ENCODE measurements around the gene RBM38.

Gene RBM38

DNA sequence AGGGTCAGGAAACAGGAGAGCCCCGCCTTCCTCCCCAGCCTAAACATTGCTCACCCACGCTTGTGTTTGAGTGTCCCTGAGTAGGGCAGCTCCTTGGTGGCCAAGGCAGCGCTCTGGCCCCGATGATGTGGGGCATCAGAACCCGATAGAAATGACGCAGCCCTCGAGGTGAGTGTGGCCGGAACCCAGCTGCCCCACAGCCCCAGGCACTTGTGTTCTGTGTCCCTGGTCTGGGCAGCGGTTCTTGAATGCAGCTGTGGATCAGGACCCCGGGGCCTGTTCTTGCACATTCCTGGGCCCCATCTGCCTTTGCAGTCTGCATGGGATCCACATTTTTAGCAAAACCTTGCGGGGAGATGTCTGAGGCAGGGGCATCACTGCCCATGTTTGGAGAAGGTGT is 12.8 kb downstream of the RBM38 start:
- no peak for DNase-seq (ENCODE audit: low read depth)

DNA sequence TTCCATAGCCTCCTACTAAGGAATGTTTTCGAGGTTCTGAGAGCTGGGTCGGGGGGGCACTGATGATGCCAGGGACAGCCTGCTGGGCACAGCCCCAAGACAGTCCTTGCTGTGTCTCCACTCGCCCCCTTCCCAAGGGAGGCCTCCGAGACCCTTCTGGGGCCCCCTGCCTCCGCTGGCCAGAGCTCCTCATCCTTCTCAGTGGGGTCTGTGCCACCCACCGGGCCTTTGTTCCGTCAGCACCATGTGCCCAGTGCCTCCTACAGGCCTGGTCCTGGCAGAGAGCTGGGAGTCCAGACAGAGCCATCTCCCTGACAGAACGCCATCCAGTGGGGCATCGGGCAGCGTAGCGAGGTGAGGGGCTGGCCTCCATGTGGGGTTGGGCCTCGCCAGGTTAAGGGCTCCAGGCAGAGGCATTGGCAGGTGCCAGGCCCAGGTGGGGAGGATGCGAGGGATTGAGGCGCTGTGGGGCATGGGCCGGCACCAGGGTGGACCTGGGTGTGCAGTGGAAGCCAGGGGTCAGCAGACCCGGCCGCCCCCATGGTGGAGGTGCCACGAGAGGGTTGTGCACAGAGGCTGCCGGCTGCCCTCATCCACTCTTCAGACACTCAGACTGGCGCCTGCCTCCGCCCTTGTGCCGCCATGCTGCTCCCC is 13.3 kb downstream of the RBM38 start:
- DNase-seq (ENCODE audit: low read depth) = no peak

DNA sequence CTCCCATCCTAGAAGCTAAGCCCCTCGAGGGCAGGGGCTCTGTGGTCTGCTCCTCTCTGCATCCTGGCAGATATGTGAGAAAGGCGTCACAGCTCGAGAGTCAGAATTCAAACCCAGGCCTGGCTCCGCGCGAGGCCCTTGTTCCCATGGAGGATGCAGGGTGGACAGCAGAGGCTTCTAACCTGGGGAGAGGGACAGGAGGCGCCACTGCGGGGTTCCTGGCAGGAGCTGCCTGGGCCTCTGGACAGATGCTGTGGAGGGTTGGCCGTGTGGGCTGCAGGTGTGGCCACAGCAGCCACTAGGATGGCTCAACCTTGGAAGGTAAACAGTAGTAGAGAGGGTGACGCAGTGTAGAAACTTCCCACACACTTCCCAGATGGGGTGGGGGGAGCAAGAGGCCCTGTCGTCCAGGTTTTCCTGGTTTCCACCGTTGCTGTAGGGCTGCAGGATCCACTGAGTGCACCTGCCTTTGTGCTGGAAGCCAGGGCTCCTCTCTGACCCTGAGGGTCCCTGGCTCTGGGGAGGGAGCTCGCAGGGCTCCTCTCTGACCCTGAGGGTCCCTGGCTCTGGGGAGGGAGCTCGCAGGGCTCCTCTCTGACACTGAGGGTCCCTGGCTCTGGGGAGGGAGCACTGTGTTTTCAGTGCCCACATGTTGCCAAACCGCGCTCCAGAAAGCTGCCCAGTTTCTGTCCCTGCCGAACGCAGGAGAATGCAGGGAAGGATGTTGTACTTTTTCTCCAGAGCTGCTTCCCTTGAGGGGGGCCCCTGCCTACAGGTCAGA is 14.2 kb downstream of the RBM38 start:
- no peak for DNase-seq (ENCODE audit: low read depth)

DNA sequence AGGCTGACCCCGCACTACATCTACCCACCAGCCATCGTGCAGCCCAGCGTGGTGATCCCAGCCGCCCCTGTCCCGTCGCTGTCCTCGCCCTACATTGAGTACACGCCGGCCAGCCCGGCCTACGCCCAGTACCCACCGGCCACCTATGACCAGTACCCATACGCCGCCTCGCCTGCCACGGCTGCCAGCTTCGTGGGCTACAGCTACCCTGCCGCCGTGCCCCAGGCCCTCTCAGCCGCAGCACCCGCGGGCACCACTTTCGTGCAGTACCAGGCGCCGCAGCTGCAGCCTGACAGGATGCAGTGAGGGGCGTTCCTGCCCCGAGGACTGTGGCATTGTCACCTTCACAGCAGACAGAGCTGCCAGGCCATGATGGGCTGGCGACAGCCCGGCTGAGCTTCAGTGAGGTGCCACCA is 16.4 kb downstream of the RBM38 start:
- no peak for DNase-seq (ENCODE audit: low read depth)

DNA sequence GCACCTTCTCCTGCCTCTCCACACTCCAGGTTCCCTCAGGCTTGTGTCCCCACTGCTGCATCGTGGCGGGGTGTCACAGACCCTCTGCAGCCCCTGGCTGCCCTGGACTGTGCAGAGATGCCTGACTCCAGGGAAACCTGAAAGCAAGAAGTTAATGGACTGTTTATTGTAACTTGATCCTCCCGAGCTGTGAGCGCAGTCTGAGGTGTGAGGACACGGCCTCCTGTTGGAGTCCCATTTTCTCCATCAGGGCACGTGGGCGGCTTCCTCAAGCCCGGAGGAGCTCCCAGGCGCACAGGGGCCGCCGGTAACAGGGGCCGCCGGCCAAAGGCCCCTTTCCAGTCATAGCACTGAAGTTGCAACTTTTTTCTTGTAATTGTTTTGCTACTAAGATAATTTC is 16.9 kb downstream of the RBM38 start:
- no peak for DNase-seq (ENCODE audit: low read depth)

DNA sequence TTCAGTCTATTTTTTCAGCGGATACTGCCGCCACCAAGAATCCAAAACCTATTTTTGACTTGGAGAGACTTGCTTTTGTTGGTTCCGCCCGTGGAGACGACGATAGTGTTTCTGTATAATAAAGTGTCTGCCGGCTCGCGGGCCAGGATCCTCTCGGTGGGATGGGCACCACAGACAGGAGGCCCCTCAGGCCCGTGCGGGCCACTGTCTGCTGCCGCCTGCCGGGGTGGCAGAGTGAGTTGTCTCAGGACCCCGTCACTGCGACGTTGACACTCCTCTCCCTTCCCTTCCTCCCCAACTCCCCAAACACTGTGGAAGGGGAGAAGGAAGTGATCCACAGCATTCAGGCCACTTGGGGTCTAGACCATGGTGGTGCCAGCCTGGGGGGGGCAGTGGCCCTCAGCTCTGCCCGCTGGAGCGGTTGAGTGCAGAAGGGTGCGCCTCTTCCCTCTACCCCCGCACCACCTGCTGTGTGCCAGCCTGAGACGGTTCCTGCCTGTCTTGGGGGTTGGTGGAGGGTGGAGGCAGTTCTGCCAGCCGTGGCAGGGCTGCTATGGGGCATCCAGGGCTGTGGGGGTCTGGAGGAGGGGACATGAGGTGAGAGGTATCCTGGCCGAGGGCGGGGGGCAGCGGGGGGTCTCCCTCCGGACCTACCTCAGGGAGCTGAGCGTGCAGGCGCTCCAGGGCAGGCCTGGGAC is 17.5 kb downstream of the RBM38 start:
- no peak for DNase-seq (ENCODE audit: low read depth)

DNA sequence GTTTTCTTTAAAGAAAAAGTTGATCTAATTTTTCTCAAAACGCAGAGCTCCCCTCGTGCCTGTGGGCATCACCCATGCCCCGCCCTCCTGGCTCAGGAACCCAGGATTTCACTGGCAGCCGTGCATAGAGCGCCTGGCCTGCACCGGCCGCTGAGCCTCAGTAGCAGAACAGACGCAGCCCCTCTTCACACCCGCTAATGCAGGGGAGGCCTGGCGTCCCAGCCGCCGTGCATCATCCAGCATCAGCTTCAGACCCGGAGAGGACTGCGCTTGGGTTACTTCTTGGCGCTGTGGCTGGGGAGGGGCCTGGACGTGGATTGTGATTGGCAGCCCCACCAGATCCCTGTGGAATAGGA is 18.1 kb downstream of the RBM38 start:
- no peak for DNase-seq (ENCODE audit: low read depth)

DNA sequence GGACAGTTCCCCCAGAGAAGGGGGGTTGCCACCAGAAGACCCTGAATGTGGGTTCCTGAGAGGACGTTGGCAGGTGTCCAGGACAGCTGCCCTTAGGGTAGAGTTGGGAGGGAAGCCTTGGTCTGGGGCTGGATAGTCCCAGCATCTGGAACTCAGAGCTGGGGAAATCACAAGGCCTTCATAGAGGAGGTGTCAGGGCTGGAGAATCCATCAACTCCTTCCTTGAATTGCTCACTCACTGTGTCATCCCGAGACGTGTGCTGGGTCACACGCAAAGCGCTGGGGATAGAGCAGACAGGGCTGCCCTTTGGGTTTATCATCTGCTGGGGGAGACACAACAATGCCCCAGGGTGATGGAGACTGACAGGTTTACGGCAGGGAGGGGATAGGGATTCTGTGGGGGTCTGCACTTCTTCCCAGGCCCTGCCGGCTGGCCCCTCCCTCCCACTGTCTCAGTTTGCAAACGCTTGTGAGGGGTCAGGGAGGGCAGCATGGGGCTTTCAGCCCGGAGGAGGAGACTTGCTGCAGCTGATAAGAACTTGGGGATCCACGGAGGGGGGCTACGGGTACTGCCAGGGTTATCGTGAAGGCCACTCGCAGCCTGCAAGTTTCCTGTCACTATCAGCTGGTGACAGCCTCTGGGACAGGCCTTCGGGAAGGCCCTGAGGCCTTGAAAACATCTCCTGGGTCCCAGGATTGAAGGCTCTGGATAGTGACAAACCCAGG is 18.6 kb downstream of the RBM38 start:
- no peak for DNase-seq (ENCODE audit: low read depth)

DNA sequence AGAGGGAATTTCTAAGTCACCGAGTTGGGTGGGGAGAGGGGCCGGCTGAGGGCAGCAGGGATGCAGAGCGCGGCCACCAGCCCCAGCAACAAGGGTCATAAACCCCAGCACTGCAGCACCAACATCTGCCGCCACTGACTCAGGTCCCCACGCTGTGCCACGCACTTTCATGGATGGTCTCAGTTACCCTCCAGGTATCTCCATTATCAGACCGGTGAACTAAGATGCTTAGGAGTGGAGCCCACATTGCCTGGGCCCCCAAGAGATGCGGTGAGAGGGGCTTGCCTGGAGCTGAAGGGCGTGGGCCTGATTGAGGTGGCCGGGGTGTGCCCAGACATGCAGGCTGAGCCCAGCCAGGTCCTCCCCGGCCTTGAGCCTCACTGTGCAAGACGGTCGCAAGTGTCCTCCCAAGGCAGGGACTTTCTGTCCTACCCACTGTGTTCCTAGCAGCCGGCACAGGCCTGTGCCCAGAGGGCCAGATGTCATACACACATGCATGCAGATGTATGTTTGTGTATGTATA is 19.3 kb downstream of the RBM38 start:
- DNase-seq (ENCODE audit: low read depth) = no peak

DNA sequence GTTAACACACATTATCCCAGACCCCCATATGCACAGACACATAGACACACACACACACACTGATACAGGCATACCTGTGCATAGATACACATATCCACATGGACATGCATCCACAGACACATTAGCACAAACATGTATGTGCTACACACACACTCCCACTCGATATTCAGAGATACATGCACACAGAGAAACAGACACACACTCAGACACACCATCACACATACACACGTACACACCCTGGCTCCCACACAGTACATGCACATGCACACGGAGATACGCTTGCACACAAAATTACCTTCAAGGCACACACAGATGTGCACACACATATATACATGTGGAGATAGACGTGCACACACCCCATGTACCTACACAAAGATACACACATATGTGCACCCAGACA is 19.7 kb downstream of the RBM38 start:
- DNase-seq (ENCODE audit: low read depth) = no peak

DNA sequence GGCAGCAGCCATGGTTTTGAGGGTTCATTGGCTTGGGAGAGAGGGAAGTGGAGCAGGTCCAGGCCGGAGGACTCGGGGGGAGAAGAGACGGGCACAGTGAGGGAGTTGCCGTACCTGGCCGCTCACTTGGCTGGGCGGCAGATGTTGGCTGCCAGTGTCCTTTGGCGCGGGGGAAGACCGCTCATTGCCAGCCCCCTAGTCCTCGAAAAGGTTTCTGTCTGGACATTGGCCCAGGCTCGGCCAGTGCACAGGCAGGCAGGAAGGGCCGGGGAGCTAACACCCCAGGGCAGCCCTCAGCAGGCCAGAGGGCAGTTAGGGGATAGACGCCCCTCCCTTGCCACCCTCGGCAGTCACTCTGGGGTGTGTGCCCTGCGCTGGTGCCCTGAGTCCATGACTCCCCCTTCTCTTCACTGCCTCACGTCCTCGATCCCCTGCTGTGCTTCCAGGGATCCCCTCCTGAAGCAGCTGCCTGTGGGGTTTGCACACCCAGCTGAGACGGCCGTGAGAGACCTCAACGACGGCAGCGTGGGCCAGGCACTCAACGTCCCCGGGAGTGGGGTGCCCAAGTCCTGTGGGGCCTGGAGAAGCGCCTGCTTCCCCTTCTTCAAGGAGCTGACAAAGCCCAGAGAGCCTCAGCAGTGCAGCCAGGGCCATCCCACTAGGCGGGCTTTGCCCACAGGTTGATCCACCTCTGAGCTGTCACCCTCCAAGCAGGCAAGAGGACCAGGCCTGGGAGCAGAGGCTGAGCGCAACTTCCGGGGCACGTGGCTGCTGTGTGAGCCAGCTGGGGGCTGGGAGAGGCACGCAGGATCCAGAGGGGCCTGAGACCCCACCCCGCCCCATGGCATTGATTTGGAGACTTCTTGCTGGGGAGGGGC is 20.4 kb downstream of the RBM38 start:
- no peak for DNase-seq (ENCODE audit: low read depth)

DNA sequence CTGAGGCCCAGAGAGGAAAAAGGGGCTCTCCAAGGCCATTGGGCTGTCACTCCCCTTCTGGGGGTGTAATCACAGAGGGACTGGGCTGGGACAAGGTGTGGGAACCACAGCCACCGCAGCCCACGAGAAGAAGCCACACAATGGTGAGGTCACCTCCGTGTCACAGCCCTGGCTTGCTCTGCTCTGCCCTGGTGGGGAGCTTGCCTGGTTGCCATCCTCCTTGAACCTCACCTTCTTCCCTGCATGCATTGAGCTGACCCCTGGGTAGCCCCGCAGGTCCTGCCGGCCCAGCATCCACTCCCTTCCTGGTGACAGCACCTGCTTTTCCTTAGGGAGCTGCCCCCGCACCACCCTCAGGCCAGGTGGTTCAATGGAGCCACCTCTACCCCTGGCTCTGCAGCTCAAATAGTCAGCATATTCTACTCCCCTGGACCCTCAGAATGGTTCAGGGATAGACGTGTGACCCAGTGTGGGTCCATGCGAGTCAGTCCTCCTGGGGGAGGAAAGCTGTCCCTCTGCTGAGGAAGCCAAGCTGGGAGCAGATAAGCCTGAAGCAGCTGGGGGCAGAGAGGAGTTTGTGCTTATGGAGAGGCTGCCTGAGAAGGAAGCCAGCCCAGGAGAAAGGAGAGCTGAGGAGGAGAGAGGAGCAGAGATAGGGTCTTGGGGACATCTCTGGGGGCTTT is 21.3 kb downstream of the RBM38 start:
- no peak for DNase-seq (ENCODE audit: low read depth)

DNA sequence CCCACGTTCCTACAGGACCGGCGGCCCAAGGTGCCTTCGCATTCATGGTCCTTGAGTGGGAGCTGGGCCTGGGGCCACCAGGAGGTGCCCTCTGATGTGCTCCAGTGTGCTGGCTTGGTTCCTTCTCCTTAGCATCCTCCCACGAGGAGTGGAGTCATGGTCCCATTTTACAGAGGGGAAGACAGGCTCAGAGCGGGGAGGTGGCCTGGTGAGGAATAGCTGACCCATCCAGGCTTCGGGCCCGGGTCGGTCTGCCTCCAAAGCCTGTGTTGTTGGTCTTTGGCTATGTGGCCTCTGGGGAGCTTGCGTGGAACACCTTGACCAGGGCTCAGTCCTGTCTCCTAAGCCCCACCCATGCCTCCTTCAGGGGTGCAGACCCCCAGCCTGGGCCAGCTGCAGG is 22.8 kb downstream of the RBM38 start:
- DNase-seq (ENCODE audit: low read depth) = no peak

DNA sequence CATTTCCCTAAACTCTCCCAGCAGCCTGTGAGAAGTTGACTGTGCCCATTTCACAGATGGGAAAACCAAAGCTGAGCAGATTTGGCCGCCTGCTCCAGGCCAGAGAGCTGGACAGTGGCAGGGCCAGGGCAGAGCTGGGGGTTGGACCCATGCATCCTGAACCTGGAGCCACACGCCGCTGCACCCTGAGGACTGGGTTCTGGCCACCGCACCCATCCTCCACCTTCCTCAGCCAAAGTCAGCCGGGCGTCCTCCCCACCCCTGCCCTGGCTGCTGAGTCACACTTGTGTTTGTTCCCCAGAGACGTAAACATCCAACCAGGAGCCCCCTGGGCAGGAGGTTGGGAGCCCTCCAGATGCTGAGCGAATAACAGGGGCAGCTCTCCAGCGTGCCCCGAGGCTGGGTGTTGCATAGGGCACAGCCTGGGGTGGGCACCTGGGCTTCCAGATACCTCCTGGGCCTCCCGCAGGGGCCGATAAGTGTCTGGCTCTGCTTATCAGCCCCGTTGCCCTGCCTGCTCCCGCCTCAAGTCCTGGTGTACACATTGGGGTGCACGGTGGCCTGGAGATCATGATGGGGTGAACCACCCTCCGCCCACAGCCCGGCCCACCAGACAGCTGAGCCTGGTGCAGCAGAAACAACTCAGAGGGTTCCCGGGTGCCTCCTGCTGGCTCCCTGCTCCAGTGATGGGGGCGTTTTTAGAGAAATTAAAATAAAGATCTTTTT is 23.8 kb downstream of the RBM38 start:
- no peak for DNase-seq (ENCODE audit: low read depth)

DNA sequence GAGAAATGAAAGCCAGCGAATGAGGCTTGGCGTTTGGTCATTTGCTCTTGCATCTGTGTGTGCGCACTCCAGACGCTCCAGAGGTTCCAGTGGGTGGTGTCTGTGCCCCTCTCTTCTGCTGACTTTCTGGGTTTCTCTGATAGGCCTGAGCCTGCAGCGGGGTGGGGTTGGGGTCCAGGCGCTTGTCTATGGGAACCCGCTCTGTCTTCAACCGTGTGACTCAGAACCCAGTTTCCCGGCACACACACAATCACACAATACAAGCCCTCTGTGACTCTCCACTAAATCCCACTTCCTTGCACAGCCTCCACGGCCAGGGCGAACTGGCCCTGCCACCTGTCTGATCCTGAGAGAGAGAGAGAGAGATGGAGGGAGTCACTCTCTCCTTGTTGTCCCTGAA is 24.6 kb downstream of the RBM38 start:
- DNase-seq (ENCODE audit: low read depth) = no peak

DNA sequence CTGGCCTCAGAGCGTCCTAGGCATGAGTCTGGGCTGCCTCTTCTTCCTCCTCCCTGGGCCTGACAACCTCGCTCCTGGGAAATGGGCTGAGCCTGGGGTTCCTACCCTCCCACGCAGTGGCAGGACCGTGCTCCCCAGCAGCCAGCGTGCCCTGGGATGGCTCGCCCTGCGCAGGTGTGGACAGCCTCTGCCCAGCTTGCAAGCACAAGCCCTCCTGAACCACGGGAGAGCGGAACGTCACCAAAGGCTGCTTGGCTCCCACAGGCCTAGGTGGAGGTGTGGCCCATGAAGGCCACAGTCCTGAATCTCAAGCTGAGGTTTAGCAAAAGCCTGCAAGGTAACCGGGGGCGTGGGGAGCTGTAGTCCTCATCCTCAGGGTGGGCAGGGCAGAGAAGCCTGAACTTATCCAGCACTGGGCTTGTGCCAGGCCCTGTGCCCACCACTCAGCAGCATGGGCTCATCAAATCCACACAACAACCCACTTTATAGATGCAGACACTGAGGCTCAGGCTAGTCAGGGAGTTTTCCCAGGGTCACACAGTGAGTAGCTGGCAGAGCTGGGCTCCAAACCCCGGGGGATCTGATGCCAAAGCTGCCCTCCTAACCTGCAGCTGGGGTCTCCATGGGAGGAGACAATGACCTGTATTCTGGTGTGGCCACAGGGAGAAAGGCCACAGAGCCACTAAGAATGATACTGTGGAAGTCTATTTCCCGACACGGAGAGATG is 25.3 kb downstream of the RBM38 start:
- no peak for DNase-seq (ENCODE audit: low read depth)

DNA sequence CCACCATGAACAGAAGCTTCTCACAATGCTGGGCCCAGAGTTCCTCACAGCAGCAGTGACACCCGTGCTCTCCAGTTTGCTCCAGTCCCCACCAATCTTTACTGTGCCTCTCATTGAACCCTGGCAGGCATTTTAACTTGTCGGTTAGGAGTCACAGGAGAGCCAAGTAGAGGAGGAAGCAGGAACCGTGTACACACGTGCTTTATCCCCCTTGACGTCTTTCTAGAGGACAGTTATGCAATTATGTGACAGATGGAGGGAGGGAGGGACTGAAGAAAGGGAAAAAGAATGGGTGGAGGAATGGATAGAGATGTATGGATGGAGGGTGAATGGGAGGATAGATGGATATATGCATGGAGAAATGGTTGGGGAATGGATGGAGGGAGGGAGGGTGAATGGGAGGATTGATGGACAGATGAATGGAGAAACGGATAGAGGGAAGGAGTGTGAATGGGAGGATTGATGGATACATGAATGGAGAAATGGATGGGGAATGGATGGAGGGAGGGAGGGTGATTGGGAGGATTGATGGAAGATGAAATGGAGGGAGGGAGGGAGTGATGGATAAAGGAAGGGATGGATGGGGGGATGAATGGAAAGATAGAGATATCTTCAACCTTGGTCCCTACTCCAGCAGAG is 26.0 kb downstream of the RBM38 start:
- DNase-seq (ENCODE audit: low read depth) = no peak

DNA sequence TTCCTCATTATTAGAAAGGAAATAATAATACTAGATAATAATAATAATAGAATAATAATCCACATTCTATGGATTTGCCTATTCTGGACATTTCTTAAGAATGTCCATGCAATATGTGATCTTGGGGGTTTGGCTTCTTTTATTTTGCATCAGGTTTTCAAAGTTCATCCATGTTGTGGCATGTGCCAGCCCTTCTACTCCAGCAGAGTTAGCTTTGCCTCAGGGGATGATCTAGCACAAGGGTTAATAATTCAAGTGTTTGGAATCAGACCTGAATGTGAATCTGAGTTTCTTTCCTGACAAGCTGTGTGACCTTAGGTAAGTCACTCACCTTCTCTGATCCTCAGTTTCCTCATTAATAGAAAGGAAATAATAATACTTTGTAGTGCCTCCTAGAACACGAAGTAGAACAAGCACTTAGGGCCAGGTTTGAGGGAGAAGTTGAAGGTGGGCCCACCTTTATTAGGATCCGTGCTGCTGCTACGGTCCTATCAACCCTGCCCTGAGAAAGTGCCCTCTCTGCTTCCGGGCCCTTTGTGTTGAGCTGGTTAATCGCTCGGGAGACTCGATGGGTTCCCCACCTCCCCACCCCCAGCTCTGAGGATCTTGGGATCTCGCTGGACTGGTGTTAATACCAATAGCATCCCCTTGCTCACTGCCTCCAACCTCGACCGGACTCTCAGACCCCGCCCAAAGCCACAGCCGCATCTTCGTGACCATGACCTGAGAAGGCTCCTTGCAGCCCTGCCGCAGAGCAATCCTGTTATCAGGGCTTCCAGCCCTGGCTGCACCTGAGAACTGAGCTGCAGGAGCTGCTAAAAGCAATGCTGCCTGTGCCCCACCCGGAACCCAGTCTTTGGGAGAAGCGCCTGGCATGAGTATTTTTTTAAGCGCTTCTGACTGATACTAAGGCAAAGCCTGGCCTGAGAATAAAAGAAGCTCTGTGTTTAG is 26.9 kb downstream of the RBM38 start:
- DNase-seq (ENCODE audit: low read depth) = no peak

All from activated T-helper 9 cell treated with anti-CD3 and anti-CD28 coated beads, Interleukin-2, amount 50 U/mL, for 16 hours (primary cell).